Purkinje cell (primary cell): ENCODE results near the gene SRC. TPM values are rescaled to one million over a fixed set of nuclear protein-coding genes. Genes with fewer than 3 reads are reported as not detected.

Experiments
- polyA plus RNA-seq: library from polyadenylated mRNA; unstranded; fragments of >200 nt; fragmentation: Nextera tagmentation; gene quantifications from 2 replicates; pipeline ENCODE4 v1.2.1, GENCODE V29; 2014

SRC gene
- polyA plus RNA-seq: 0.05 and 0.95 TPM in 2 replicates

GRCh38 chr20:37345339-37346235, at the start of gene SRC:
SRC (plus strand) TSS chr20:37346140; CDS start chr20:37384154, 38,014 bp downstream.

Other genes starting within 250 kb of the SRC start
- gene RPN2, start 166.8 kb upstream of the SRC start, polyA plus RNA-seq: 148 and 159 TPM in 2 replicates
- 3.8 TPM in 2 replicates for gene MROH8, start 166.6 kb upstream of the SRC start, polyA plus RNA-seq
- gene GHRH, start 84.3 kb upstream of the SRC start, polyA plus RNA-seq: not detected in 2 replicates
- 44.9 and 45.9 TPM in 2 replicates for gene MANBAL, start 56.5 kb upstream of the SRC start, polyA plus RNA-seq
- 28.4 and 42.2 TPM in 2 replicates for gene NNAT, start 175.1 kb downstream of the SRC start, polyA plus RNA-seq
- 139 and 162 TPM in 2 replicates for gene BLCAP, start 181.7 kb downstream of the SRC start, polyA plus RNA-seq